ENCODE measurements around the gene EFCAB12. TPM values are rescaled to one million over a fixed set of nuclear protein-coding genes. Genes with fewer than 3 reads are reported as not detected.

The EFCAB12 gene
- total RNA-seq, 1 donor from 2014 or later: 0.13 TPM

DNA sequence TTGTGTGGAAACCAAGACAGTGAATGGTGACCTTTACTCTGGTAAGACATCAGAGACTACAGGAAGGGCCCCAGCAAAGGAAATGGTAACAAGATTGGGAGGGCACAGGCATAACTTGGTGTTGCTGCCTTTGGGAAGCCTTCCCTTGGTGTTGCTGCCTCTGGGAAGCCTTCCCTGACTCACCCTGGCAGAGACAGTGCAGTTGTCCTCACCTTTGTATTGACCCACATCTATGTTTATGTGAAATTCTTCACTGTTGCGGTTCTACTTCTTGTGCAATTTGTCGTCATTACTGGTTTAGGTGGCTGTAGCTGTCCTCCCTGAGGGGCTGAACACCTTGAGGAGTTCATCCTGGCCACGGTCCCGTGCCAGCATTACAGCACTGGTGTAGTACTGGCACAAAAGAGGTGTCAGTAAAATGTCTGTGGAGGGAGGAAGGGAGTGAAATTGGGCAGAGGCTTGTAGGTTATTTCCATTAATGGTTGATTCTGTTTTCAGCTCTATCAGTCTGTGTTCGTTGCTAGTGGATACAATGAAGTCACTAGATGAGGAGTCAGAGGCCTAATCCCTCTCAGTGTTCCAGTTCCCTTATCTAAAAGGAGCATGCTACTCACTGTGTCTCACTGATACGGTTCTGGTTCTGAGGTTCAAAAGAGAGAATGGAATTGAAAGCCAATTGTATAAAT is 33.2 kb upstream of the EFCAB12 start:
- no peak overlapping the region for H3K27ac ChIP-seq
- Mint-ChIP-seq H3K4me1 (peaks cover 5% of the 10 kb centered on the region), H3K27me3 (ENCODE audit: insufficient read depth, low read depth) (peaks cover 5% of the 10 kb centered on the region), H3K9me3 (no peaks in the 10 kb centered on the region), H3K27ac (no peak overlapping the region), H3K4me3 (no peak overlapping the region), H3K36me3 (peaks cover 17% of the 10 kb centered on the region)
- no peak for TF ChIP-seq EZH2 (IDR thresholded peaks at IDR 0.05)
- TF ChIP-seq, protein P1, sequence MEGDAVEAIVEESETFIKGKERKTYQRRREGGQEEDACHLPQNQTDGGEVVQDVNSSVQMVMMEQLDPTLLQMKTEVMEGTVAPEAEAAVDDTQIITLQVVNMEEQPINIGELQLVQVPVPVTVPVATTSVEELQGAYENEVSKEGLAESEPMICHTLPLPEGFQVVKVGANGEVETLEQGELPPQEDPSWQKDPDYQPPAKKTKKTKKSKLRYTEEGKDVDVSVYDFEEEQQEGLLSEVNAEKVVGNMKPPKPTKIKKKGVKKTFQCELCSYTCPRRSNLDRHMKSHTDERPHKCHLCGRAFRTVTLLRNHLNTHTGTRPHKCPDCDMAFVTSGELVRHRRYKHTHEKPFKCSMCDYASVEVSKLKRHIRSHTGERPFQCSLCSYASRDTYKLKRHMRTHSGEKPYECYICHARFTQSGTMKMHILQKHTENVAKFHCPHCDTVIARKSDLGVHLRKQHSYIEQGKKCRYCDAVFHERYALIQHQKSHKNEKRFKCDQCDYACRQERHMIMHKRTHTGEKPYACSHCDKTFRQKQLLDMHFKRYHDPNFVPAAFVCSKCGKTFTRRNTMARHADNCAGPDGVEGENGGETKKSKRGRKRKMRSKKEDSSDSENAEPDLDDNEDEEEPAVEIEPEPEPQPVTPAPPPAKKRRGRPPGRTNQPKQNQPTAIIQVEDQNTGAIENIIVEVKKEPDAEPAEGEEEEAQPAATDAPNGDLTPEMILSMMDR (IDR thresholded peaks at IDR 0.05): no peak
- TF ChIP-seq EZH2phosphoT487 (IDR thresholded peaks at IDR 0.05): no peak
- no peak overlapping the region for H2AFZ ChIP-seq (replicated peaks)
- H3F3A ChIP-seq (ENCODE audit: low read depth): no peaks in the 10 kb centered on the region
- H4K20me1 ChIP-seq (ENCODE audit: low read depth): no peaks in the 10 kb centered on the region
- DNase-seq (ENCODE audit: low spot score): no peak
- H3K36me3 ChIP-seq: no peaks in the 10 kb centered on the region
- no peaks in the 10 kb centered on the region for H3K4me1 ChIP-seq
- no peaks in the 10 kb centered on the region for H3K9me3 ChIP-seq (ENCODE audit: low read depth)
- H3K4me2 ChIP-seq: no peak overlapping the region
- H3K27me3 ChIP-seq: no peaks in the 10 kb centered on the region
- no peak overlapping the region for H3K4me3 ChIP-seq
- H3K9ac ChIP-seq: no peak overlapping the region
- H3K79me2 ChIP-seq (ENCODE audit: low read depth): no peaks in the 10 kb centered on the region

DNA sequence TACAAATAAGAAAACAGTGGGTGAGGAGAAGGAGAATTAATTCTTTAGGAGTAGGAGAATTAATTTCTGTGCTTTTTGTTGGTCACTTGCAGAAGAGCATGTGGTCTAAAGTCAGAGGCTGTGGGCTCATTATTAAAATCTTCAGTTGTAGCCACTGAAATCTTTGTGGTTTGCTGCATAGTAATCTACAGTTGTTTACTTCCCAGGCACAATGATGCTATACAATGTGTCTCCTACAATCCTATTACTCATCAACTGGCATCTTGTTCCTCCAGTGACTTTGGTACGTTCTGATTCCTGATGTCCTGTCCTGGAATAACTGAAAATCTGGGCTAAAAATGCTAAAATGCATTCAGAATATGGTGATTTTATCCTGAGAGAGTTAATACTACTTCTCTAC is 32.6 kb upstream of the EFCAB12 start:
- Mint-ChIP-seq H3K4me3 (no peak overlapping the region), H3K27me3 (ENCODE audit: insufficient read depth, low read depth) (peaks cover 5% of the 10 kb centered on the region), H3K27ac (no peak overlapping the region), H3K4me1 (peaks cover 5% of the 10 kb centered on the region), H3K36me3 (peaks cover 17% of the 10 kb centered on the region), H3K9me3 (no peaks in the 10 kb centered on the region)
- Histone ChIP-seq H3K27me3 (no peaks in the 10 kb centered on the region), H3K4me1 (no peaks in the 10 kb centered on the region), H3K9ac (no peak overlapping the region), H3K27ac (no peak overlapping the region), H3K4me2 (no peak overlapping the region), H3F3A (ENCODE audit: low read depth) (no peaks in the 10 kb centered on the region), H2AFZ (replicated peaks) (no peak overlapping the region), H3K4me3 (no peak overlapping the region), H3K9me3 (ENCODE audit: low read depth) (no peaks in the 10 kb centered on the region), H3K79me2 (ENCODE audit: low read depth) (no peaks in the 10 kb centered on the region), H4K20me1 (ENCODE audit: low read depth) (no peaks in the 10 kb centered on the region), H3K36me3 (no peaks in the 10 kb centered on the region)
- no peak for TF ChIP-seq EZH2phosphoT487 (IDR thresholded peaks at IDR 0.05)
- TF ChIP-seq EZH2 (IDR thresholded peaks at IDR 0.05): no peak
- DNase-seq (ENCODE audit: low spot score): no peak

DNA sequence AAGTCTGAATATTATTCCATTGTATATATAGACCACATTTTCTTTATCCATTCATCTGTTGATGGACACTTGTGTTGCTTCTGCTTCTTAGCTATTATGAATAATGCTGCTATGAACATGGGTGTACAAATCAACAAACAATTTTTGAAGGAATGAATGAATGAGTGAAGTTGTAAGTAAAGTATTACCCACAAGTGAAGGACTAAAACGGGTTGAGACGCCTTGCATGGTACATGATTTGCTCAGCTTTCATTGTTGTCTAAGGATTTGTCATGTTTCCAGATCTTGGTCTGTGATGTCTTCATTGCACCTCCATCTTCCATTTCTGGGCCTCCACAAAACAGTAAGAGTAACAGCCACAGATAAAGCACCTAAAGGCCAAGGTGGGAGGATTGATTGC is 32.1 kb upstream of the EFCAB12 start:
- H3K27me3 ChIP-seq: no peaks in the 10 kb centered on the region
- H3K9ac ChIP-seq: no peak overlapping the region
- H3K4me3 ChIP-seq: no peak overlapping the region
- H3K27ac ChIP-seq: no peak overlapping the region
- H3K4me1 ChIP-seq: no peaks in the 10 kb centered on the region
- Mint-ChIP-seq H3K4me3 (no peak overlapping the region), H3K36me3 (peaks cover 20% of the 10 kb centered on the region), H3K4me1 (peaks cover 5% of the 10 kb centered on the region), H3K27me3 (ENCODE audit: insufficient read depth, low read depth) (peaks cover 5% of the 10 kb centered on the region), H3K27ac (no peak overlapping the region), H3K9me3 (no peaks in the 10 kb centered on the region)
- no peaks in the 10 kb centered on the region for H3K36me3 ChIP-seq
- no peak overlapping the region for H3K4me2 ChIP-seq
- H3K79me2 ChIP-seq (ENCODE audit: low read depth): no peaks in the 10 kb centered on the region
- TF ChIP-seq EZH2phosphoT487 (IDR thresholded peaks at IDR 0.05) (no peak), EZH2 (IDR thresholded peaks at IDR 0.05) (no peak)
- TF ChIP-seq, protein P1 (IDR thresholded peaks at IDR 0.05): no peak
- no peak for DNase-seq (ENCODE audit: low spot score)
- no peaks in the 10 kb centered on the region for H3K9me3 ChIP-seq (ENCODE audit: low read depth)
- no peak overlapping the region for H2AFZ ChIP-seq (replicated peaks)
- H3F3A ChIP-seq (ENCODE audit: low read depth): no peaks in the 10 kb centered on the region
- no peaks in the 10 kb centered on the region for H4K20me1 ChIP-seq (ENCODE audit: low read depth)

DNA sequence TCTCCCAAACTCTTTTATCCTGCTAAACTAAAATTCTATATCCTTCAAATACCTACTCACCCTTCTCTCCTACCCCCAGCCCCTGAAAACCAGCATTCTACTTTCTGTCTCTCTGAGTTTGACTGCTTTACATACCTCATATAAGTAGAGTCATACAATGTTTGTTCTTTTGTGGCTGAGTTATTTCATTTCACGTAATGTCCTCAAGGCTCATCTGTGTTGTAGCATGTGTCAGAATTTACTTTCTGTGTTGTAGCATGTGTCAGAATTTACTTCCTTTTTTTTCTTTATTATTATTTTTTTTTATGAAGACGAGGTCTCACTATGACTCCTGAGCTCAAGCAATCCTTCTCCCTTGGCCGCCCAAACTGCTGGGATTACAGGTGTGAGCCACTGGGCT is 31.7 kb upstream of the EFCAB12 start:
- no peaks in the 10 kb centered on the region for H3F3A ChIP-seq (ENCODE audit: low read depth)
- no peaks in the 10 kb centered on the region for H3K27me3 ChIP-seq
- H2AFZ ChIP-seq (replicated peaks): no peak overlapping the region
- no peak overlapping the region for H3K27ac ChIP-seq
- H4K20me1 ChIP-seq (ENCODE audit: low read depth): no peaks in the 10 kb centered on the region
- no peaks in the 10 kb centered on the region for H3K79me2 ChIP-seq (ENCODE audit: low read depth)
- no peak for DNase-seq (ENCODE audit: low spot score)
- Mint-ChIP-seq H3K9me3 (no peaks in the 10 kb centered on the region), H3K36me3 (peaks cover 20% of the 10 kb centered on the region), H3K4me3 (no peak overlapping the region), H3K27ac (no peak overlapping the region), H3K4me1 (peaks cover 5% of the 10 kb centered on the region), H3K27me3 (ENCODE audit: insufficient read depth, low read depth) (peaks cover 5% of the 10 kb centered on the region)
- H3K9ac ChIP-seq: no peak overlapping the region
- H3K9me3 ChIP-seq (ENCODE audit: low read depth): no peaks in the 10 kb centered on the region
- no peak overlapping the region for H3K4me2 ChIP-seq
- no peaks in the 10 kb centered on the region for H3K36me3 ChIP-seq
- no peaks in the 10 kb centered on the region for H3K4me1 ChIP-seq
- TF ChIP-seq EZH2phosphoT487 (IDR thresholded peaks at IDR 0.05) (no peak), EZH2 (IDR thresholded peaks at IDR 0.05) (no peak)
- TF ChIP-seq, protein P1 (IDR thresholded peaks at IDR 0.05): no peak
- H3K4me3 ChIP-seq: no peak overlapping the region

Data from neural progenitor cell (in vitro differentiated cells).